ENCODE data around the gene LRRC38. TPM values are rescaled to one million over a fixed set of nuclear protein-coding genes. Genes with fewer than 3 reads are reported as not detected.

LRRC38 gene
- total RNA-seq, 1 donor from 2014 or later = not detected

- H3K27ac Mint-ChIP-seq (ENCODE audit: unreplicated experiment) = no peak overlapping the region
- H3K27me3 Mint-ChIP-seq (ENCODE audit: low read depth) = peaks cover 24% of the 10 kb centered on the region
- H3K4me1 Mint-ChIP-seq (ENCODE audit: low read depth) = peaks cover 3% of the 10 kb centered on the region
- TF ChIP-seq CTCF (IDR thresholded peaks at IDR 0.05) = peak; percentile 35
- no peak overlapping the region for H3K4me3 Mint-ChIP-seq (ENCODE audit: unreplicated experiment)
- H3K9me3 Mint-ChIP-seq (ENCODE audit: low read depth) = peaks cover 7% of the 10 kb centered on the region
- no peaks in the 10 kb centered on the region for H3K36me3 Mint-ChIP-seq (ENCODE audit: low read depth)
- DNase-seq (ENCODE audit: low spot score) = no peak
Measured at GRCh38 chr1:13517193-13517812, 3.5 kb upstream of the LRRC38 start.

GRCh38 chr1:13516606-13517005, 2.8 kb upstream of the LRRC38 start:
- no peak for DNase-seq (ENCODE audit: low spot score)
- TF ChIP-seq CTCF (IDR thresholded peaks at IDR 0.05) = no peak
- Mint-ChIP-seq H3K4me1 (ENCODE audit: low read depth) (peaks cover 3% of the 10 kb centered on the region), H3K9me3 (ENCODE audit: low read depth) (peaks cover 7% of the 10 kb centered on the region), H3K36me3 (ENCODE audit: low read depth) (no peaks in the 10 kb centered on the region), H3K27me3 (ENCODE audit: low read depth) (peaks cover 26% of the 10 kb centered on the region), H3K4me3 (ENCODE audit: unreplicated experiment) (no peak overlapping the region), H3K27ac (ENCODE audit: unreplicated experiment) (no peak overlapping the region)

- H3K27me3 Mint-ChIP-seq (ENCODE audit: low read depth) = peaks cover 30% of the 10 kb centered on the region
- H3K27ac Mint-ChIP-seq (ENCODE audit: unreplicated experiment) = no peak overlapping the region
- no peak for DNase-seq (ENCODE audit: low spot score)
- peaks cover 4% of the 10 kb centered on the region for H3K9me3 Mint-ChIP-seq (ENCODE audit: low read depth)
- peaks cover 3% of the 10 kb centered on the region for H3K4me1 Mint-ChIP-seq (ENCODE audit: low read depth)
- H3K36me3 Mint-ChIP-seq (ENCODE audit: low read depth) = no peaks in the 10 kb centered on the region
- no peak for TF ChIP-seq CTCF (IDR thresholded peaks at IDR 0.05)
- H3K4me3 Mint-ChIP-seq (ENCODE audit: unreplicated experiment) = no peak overlapping the region
Measured at GRCh38 chr1:13514821-13515220, 1.0 kb upstream of the LRRC38 start.

- Mint-ChIP-seq H3K4me3 (ENCODE audit: unreplicated experiment) (peak overlapping the region; percentile 40), H3K36me3 (ENCODE audit: low read depth) (no peaks in the 10 kb centered on the region), H3K4me1 (ENCODE audit: low read depth) (peaks cover 3% of the 10 kb centered on the region), H3K9me3 (ENCODE audit: low read depth) (no peaks in the 10 kb centered on the region), H3K27ac (ENCODE audit: unreplicated experiment) (no peak overlapping the region), H3K27me3 (ENCODE audit: low read depth) (peaks cover 34% of the 10 kb centered on the region)
- no peak for TF ChIP-seq CTCF (IDR thresholded peaks at IDR 0.05)
- DNase-seq (ENCODE audit: low spot score) = no peak
Measured at GRCh38 chr1:13513063-13513894, 524 bp downstream of the LRRC38 start.

GRCh38 chr1:13512472-13512871, 1.3 kb downstream of the LRRC38 start:
- no peak for TF ChIP-seq CTCF (IDR thresholded peaks at IDR 0.05)
- no peaks in the 10 kb centered on the region for H3K9me3 Mint-ChIP-seq (ENCODE audit: low read depth)
- H3K27ac Mint-ChIP-seq (ENCODE audit: unreplicated experiment) = no peak overlapping the region
- no peak overlapping the region for H3K4me3 Mint-ChIP-seq (ENCODE audit: unreplicated experiment)
- H3K4me1 Mint-ChIP-seq (ENCODE audit: low read depth) = peaks cover 3% of the 10 kb centered on the region
- H3K36me3 Mint-ChIP-seq (ENCODE audit: low read depth) = no peaks in the 10 kb centered on the region
- DNase-seq (ENCODE audit: low spot score) = no peak
- H3K27me3 Mint-ChIP-seq (ENCODE audit: low read depth) = peaks cover 34% of the 10 kb centered on the region
